ENCODE data around the gene FREM2. TPM values are rescaled to one million over a fixed set of nuclear protein-coding genes. Genes with fewer than 3 reads are reported as not detected.

Gene FREM2
- total RNA-seq, 1 donor from 2014 or later, result 2.8 TPM

DNA sequence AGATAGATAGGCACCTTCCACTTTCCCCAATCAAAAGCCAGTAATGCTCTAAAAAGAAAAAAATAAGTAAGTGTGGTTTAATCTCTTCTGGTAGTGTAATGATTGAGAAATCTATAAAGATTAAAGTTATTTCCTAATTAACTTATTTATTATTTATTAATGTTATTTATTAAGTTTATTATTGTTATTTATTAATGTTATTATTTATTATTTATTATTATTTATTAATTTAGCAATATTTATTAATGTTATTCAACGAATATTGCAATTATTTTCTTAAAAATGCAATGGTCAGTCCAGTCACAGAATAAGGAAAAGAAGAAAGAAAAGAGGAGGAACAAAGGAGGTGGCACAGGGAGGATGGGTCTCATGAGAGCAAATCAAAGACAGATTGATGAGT, 100.7 kb downstream of the FREM2 start:
- Mint-ChIP-seq H3K27ac (ENCODE audit: unreplicated experiment) (no peak overlapping the region), H3K4me3 (ENCODE audit: unreplicated experiment) (no peak overlapping the region), H3K4me1 (ENCODE audit: low read depth, unreplicated experiment) (no peaks in the 10 kb centered on the region), H3K36me3 (ENCODE audit: low read depth, unreplicated experiment) (no peaks in the 10 kb centered on the region), H3K27me3 (ENCODE audit: low read depth, unreplicated experiment) (no peaks in the 10 kb centered on the region), H3K9me3 (ENCODE audit: unreplicated experiment) (no peaks in the 10 kb centered on the region)
- no peak overlapping the region for H3K27ac ChIP-seq (ENCODE audit: low read depth, low read length)
- H3K4me1 ChIP-seq (ENCODE audit: insufficient read depth, low read length), result no peaks in the 10 kb centered on the region
- no peak overlapping the region for H2AFZ ChIP-seq (ENCODE audit: low read depth, low read length)
- FAIRE-seq (no peak), DNase-seq (ENCODE audit: low read depth) (no peak)
- no peaks in the 10 kb centered on the region for H3K27me3 ChIP-seq (ENCODE audit: insufficient read depth, low read length)
- H3K79me2 ChIP-seq (ENCODE audit: insufficient read depth, low read length), result no peaks in the 10 kb centered on the region
- TF ChIP-seq, protein P1, sequence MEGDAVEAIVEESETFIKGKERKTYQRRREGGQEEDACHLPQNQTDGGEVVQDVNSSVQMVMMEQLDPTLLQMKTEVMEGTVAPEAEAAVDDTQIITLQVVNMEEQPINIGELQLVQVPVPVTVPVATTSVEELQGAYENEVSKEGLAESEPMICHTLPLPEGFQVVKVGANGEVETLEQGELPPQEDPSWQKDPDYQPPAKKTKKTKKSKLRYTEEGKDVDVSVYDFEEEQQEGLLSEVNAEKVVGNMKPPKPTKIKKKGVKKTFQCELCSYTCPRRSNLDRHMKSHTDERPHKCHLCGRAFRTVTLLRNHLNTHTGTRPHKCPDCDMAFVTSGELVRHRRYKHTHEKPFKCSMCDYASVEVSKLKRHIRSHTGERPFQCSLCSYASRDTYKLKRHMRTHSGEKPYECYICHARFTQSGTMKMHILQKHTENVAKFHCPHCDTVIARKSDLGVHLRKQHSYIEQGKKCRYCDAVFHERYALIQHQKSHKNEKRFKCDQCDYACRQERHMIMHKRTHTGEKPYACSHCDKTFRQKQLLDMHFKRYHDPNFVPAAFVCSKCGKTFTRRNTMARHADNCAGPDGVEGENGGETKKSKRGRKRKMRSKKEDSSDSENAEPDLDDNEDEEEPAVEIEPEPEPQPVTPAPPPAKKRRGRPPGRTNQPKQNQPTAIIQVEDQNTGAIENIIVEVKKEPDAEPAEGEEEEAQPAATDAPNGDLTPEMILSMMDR (IDR thresholded peaks at IDR 0.05; ENCODE audit: insufficient read depth, low read depth, low read length), result no peak
- no peak for TF ChIP-seq EZH2 (IDR thresholded peaks at IDR 0.05; ENCODE audit: insufficient read depth, low read length)
- no peak overlapping the region for H3K4me3 ChIP-seq (ENCODE audit: insufficient read depth, low read depth, low read length)
- H3K4me2 ChIP-seq (ENCODE audit: low read length), result no peak overlapping the region
- H3K9ac ChIP-seq (ENCODE audit: low read length), result no peak overlapping the region
- no peaks in the 10 kb centered on the region for H3K36me3 ChIP-seq (ENCODE audit: insufficient read depth, low read length)
- no peaks in the 10 kb centered on the region for H4K20me1 ChIP-seq (ENCODE audit: insufficient read depth, low read length)
- no peaks in the 10 kb centered on the region for H3K9me3 ChIP-seq (ENCODE audit: insufficient read depth, low read depth, low read length)

DNA sequence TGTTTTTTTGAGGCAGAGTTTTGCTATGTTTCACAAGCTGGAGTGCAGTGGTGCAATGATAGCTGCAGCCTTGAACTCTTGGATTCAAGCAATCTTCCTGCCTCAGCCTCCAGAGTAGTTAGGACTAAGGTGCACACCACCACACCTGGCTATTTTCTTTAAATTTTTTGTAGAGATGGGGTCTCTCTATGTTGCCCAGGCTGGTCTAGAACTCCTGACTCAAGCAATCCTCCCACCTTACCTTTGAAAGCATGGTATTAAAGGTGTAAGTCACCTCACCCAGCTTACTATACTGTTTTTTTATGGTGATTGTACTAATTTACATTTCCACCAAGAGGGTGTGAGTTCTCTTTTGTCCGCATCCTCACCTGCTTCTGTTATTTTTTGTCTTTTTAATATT, 110.0 kb downstream of the FREM2 start:
- Mint-ChIP-seq H3K27me3 (ENCODE audit: low read depth, unreplicated experiment) (no peaks in the 10 kb centered on the region), H3K9me3 (ENCODE audit: unreplicated experiment) (peaks cover 8% of the 10 kb centered on the region), H3K4me1 (ENCODE audit: low read depth, unreplicated experiment) (no peaks in the 10 kb centered on the region), H3K27ac (ENCODE audit: unreplicated experiment) (no peak overlapping the region), H3K4me3 (ENCODE audit: unreplicated experiment) (no peak overlapping the region), H3K36me3 (ENCODE audit: low read depth, unreplicated experiment) (no peaks in the 10 kb centered on the region)
- H3K4me2 ChIP-seq (ENCODE audit: low read length), result no peak overlapping the region
- FAIRE-seq, result no peak
- no peak overlapping the region for H3K27ac ChIP-seq (ENCODE audit: low read depth, low read length)
- H3K9me3 ChIP-seq (ENCODE audit: insufficient read depth, low read depth, low read length), result no peaks in the 10 kb centered on the region
- H2AFZ ChIP-seq (ENCODE audit: low read depth, low read length), result no peak overlapping the region
- no peak for DNase-seq (ENCODE audit: low read depth)
- H4K20me1 ChIP-seq (ENCODE audit: insufficient read depth, low read length), result no peaks in the 10 kb centered on the region
- no peaks in the 10 kb centered on the region for H3K36me3 ChIP-seq (ENCODE audit: insufficient read depth, low read length)
- H3K79me2 ChIP-seq (ENCODE audit: insufficient read depth, low read length), result no peaks in the 10 kb centered on the region
- no peak overlapping the region for H3K9ac ChIP-seq (ENCODE audit: low read length)
- H3K27me3 ChIP-seq (ENCODE audit: insufficient read depth, low read length), result no peaks in the 10 kb centered on the region
- no peak for TF ChIP-seq EZH2 (IDR thresholded peaks at IDR 0.05; ENCODE audit: insufficient read depth, low read length)
- TF ChIP-seq, protein P1 (IDR thresholded peaks at IDR 0.05; ENCODE audit: insufficient read depth, low read depth, low read length), result no peak
- H3K4me3 ChIP-seq (ENCODE audit: insufficient read depth, low read depth, low read length), result no peak overlapping the region
- H3K4me1 ChIP-seq (ENCODE audit: insufficient read depth, low read length), result no peaks in the 10 kb centered on the region

DNA sequence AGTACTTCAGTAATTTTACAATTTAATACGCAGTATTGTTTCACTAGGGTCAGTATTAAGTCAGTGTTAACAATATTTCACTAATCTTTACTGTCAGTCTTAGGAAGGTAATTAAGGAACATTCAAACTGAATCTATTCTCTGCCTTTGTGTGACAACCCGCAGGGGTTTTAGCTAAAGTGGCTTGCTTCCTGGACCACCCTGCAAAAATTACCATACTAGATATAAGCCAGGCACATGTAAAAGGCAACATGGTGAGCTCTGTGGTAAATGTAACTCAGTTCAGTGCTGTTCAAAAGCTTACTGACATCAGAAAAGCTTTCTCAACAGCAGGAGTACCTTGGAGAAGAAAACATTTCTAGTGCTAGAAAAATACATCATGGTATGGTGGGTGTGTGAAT, 116.7 kb downstream of the FREM2 start:
- H3K4me2 ChIP-seq (ENCODE audit: low read length), result peak overlapping the region; percentile 42
- H3K36me3 Mint-ChIP-seq (ENCODE audit: low read depth, unreplicated experiment), result no peaks in the 10 kb centered on the region
- no peak overlapping the region for H3K4me3 ChIP-seq (ENCODE audit: insufficient read depth, low read depth, low read length)

More for the DNA sequence above, 116.7 kb downstream of the FREM2 start:
- DNase-seq (ENCODE audit: low read depth) (no peak), FAIRE-seq (no peak)
- Mint-ChIP-seq H3K4me1 (ENCODE audit: low read depth, unreplicated experiment) (peaks cover 8% of the 10 kb centered on the region), H3K4me3 (ENCODE audit: unreplicated experiment) (no peak overlapping the region), H3K9me3 (ENCODE audit: unreplicated experiment) (peaks cover 13% of the 10 kb centered on the region), H3K27ac (ENCODE audit: unreplicated experiment) (no peak overlapping the region), H3K27me3 (ENCODE audit: low read depth, unreplicated experiment) (no peaks in the 10 kb centered on the region)
- H3K36me3 ChIP-seq (ENCODE audit: insufficient read depth, low read length), result no peaks in the 10 kb centered on the region
- no peaks in the 10 kb centered on the region for H3K9me3 ChIP-seq (ENCODE audit: insufficient read depth, low read depth, low read length)
- no peaks in the 10 kb centered on the region for H3K4me1 ChIP-seq (ENCODE audit: insufficient read depth, low read length)
- TF ChIP-seq, protein P1 (IDR thresholded peaks at IDR 0.05; ENCODE audit: insufficient read depth, low read depth, low read length), result no peak
- TF ChIP-seq EZH2 (IDR thresholded peaks at IDR 0.05; ENCODE audit: insufficient read depth, low read length), result no peak
- H4K20me1 ChIP-seq (ENCODE audit: insufficient read depth, low read length), result no peaks in the 10 kb centered on the region
- H3K27ac ChIP-seq (ENCODE audit: low read depth, low read length), result no peak overlapping the region
- no peak overlapping the region for H3K9ac ChIP-seq (ENCODE audit: low read length)
- no peaks in the 10 kb centered on the region for H3K79me2 ChIP-seq (ENCODE audit: insufficient read depth, low read length)
- H2AFZ ChIP-seq (ENCODE audit: low read depth, low read length), result no peak overlapping the region
- no peaks in the 10 kb centered on the region for H3K27me3 ChIP-seq (ENCODE audit: insufficient read depth, low read length)

Measured in astrocyte (in vitro differentiated cells and primary cell).